WTC11 (cell line): ENCODE results near the gene MYOD1. TPM values are rescaled to one million over a fixed set of nuclear protein-coding genes. Genes with fewer than 3 reads are reported as not detected.

ENCODE experiments used
- ATAC-seq: fragments of 200-7000 bp; cut with Tn5 transposase; 2 replicates; pipeline ENCODE4 v1.10.0; 2021; ENCODE audit warnings: mild to moderate bottlenecking, moderate library complexity
- CTCF ChIA-PET: fragments of 300-600 bp; sonication (Branson Sonifier 250); formaldehyde crosslinking; loops from one replicate; lab custom pipeline; 2021; ENCODE audit warnings: antibody characterized with exemption; lab: Charles Lee
- POLR2A ChIA-PET: fragments of 350-600 bp; sonication (Branson Sonifier 250); formaldehyde crosslinking; loops from one replicate; lab custom pipeline; 2021; ENCODE audit warnings: antibody characterized with exemption; lab: Charles Lee
- DNase-seq: peaks from one replicate; pipeline ENCODE4 v3.0.0; 2021; ENCODE audit warnings: low spot score
- H3K27ac Mint-ChIP-seq: 2 replicates; pipeline ENCODE4 v1.8.0; 2021; ENCODE audit warnings: mixed read lengths
- H3K27me3 Mint-ChIP-seq: 2 replicates; pipeline ENCODE4 v1.8.0; 2021; ENCODE audit warnings: low read depth, mild to moderate bottlenecking, moderate library complexity, mixed read lengths
- H3K36me3 Mint-ChIP-seq: 2 replicates; pipeline ENCODE4 v1.8.0; 2021; ENCODE audit warnings: mixed read lengths
- H3K4me1 Mint-ChIP-seq: 2 replicates; pipeline ENCODE4 v1.8.0; 2022; ENCODE audit warnings: mixed read lengths
- H3K4me3 Mint-ChIP-seq: 2 replicates; pipeline ENCODE4 v1.8.0; 2021; ENCODE audit warnings: mild to moderate bottlenecking, moderate library complexity, mixed read lengths
- H3K9me3 Mint-ChIP-seq: 2 replicates; pipeline ENCODE4 v1.8.0; 2021; ENCODE audit warnings: mixed read lengths
- ATF2 ChIP-seq: sonication (generic); formaldehyde crosslinking; IDR thresholded peaks from 2 replicates; pipeline ENCODE4 v1.8.1; 2022; ENCODE audit warnings: low read depth, missing genetic modification reagents, borderline replicate concordance
- CREB1 ChIP-seq: sonication (generic); formaldehyde crosslinking; IDR thresholded peaks from 2 replicates; pipeline ENCODE4 v1.8.0; 2023; ENCODE audit warnings: mild to moderate bottlenecking, missing genetic modification reagents
- ESRRA ChIP-seq: sonication (generic); formaldehyde crosslinking; IDR thresholded peaks from 2 replicates; pipeline ENCODE4 v1.8.1; 2022; ENCODE audit warnings: mild to moderate bottlenecking, missing genetic modification reagents, borderline replicate concordance
- GRHL2 ChIP-seq: fragments of 250-450 bp; sonication (Bioruptor Pico); IDR thresholded peaks from 2 replicates; pipeline ENCODE4 v1.8.0; 2022; ENCODE audit warnings: mild to moderate bottlenecking, moderate library complexity; ENCODE audit not compliant: insufficient replicate concordance, severe bottlenecking
- NR1H2 ChIP-seq: sonication (generic); formaldehyde crosslinking; IDR thresholded peaks from 2 replicates; pipeline ENCODE4 v1.9.0; 2021; ENCODE audit warnings: mild to moderate bottlenecking, moderate library complexity, missing genetic modification reagents
- PREB ChIP-seq: sonication (generic); formaldehyde crosslinking; IDR thresholded peaks from 2 replicates; pipeline ENCODE4 v1.8.1; 2022; ENCODE audit warnings: mild to moderate bottlenecking, missing genetic modification reagents, moderate library complexity, borderline replicate concordance
- RORB ChIP-seq: fragments of 250-450 bp; sonication (Bioruptor Pico); IDR thresholded peaks from 2 replicates; pipeline ENCODE4 v1.9.0; 2021; ENCODE audit warnings: mild to moderate bottlenecking
- TCF7 ChIP-seq: sonication (generic); formaldehyde crosslinking; IDR thresholded peaks from 2 replicates; pipeline ENCODE4 v1.8.0; 2022; ENCODE audit warnings: mild to moderate bottlenecking, low read depth, missing genetic modification reagents, moderate library complexity
- ZNF317 ChIP-seq: sonication (generic); formaldehyde crosslinking; IDR thresholded peaks from 2 replicates; pipeline ENCODE4 v1.8.1; 2023; ENCODE audit warnings: low read depth, mild to moderate bottlenecking, moderate library complexity, missing genetic modification reagents, borderline replicate concordance
- ZNF423 ChIP-seq: fragments of 250-450 bp; sonication (Bioruptor Pico); IDR thresholded peaks from 2 replicates; pipeline ENCODE4 v2.1.2; 2022; ENCODE audit warnings: mild to moderate bottlenecking, moderate library complexity
- total RNA-seq: library from RNA; stranded (reverse); gene quantifications from 3 replicates; pipeline ENCODE4 v1.2.3, GENCODE V29; 2021
- TF ChIP-seq, protein P1 (sequence below): sonication (generic); formaldehyde crosslinking; IDR thresholded peaks from 2 replicates; pipeline ENCODE4 v1.8.1; 2023; ENCODE audit warnings: mild to moderate bottlenecking, missing genetic modification reagents, moderate library complexity
- TF ChIP-seq, protein P2 (sequence below): sonication (generic); formaldehyde crosslinking; IDR thresholded peaks from 2 replicates; pipeline ENCODE4 v1.8.1; 2023; ENCODE audit warnings: mild to moderate bottlenecking, missing genetic modification reagents, moderate library complexity
- TF ChIP-seq, protein P3 (sequence below): fragments of 250-450 bp; sonication (Bioruptor Pico); IDR thresholded peaks from 2 replicates; pipeline ENCODE4 v1.9.0; 2021; ENCODE audit warnings: moderate library complexity, mild to moderate bottlenecking, inconsistent platforms, borderline replicate concordance
- TF ChIP-seq, protein P4 (sequence below): fragments of 250-450 bp; sonication (Bioruptor Pico); IDR thresholded peaks from 2 replicates; pipeline ENCODE4 v1.9.0; 2021; ENCODE audit warnings: mild to moderate bottlenecking, borderline replicate concordance

Gene MYOD1
- total RNA-seq, 1 experiment from 2014 or later, result not detected

- no peaks in the 10 kb centered on the region for H3K36me3 Mint-ChIP-seq
- DNase-seq (no peak), ATAC-seq (no peak)
- H3K27ac Mint-ChIP-seq, result no peak overlapping the region
- TF ChIP-seq, protein P1, sequence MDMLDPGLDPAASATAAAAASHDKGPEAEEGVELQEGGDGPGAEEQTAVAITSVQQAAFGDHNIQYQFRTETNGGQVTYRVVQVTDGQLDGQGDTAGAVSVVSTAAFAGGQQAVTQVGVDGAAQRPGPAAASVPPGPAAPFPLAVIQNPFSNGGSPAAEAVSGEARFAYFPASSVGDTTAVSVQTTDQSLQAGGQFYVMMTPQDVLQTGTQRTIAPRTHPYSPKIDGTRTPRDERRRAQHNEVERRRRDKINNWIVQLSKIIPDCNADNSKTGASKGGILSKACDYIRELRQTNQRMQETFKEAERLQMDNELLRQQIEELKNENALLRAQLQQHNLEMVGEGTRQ, result no peak
- TF ChIP-seq ESRRA (CRISPR knock-in tag) (no peak), ZNF317 (no peak), GRHL2 (CRISPR knock-in tag) (no peak), ZNF423 (CRISPR knock-in tag) (no peak), ATF2 (no peak)
- TF ChIP-seq, protein P2, sequence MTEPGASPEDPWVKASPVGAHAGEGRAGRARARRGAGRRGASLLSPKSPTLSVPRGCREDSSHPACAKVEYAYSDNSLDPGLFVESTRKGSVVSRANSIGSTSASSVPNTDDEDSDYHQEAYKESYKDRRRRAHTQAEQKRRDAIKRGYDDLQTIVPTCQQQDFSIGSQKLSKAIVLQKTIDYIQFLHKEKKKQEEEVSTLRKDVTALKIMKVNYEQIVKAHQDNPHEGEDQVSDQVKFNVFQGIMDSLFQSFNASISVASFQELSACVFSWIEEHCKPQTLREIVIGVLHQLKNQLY (CRISPR knock-in tag), result no peak
- CTCF ChIA-PET, result interaction anchor here (1.2 to 3.1 kb wide), 8 partner anchors 10 to 232 kb away, joined by 3 to 21 read pairs (median 9); no protein-coding TSS in a partner anchor
- H3K9me3 Mint-ChIP-seq, result no peaks in the 10 kb centered on the region
- POLR2A ChIA-PET, result no interaction called here
- no peak overlapping the region for H3K4me3 Mint-ChIP-seq
- peaks cover 8% of the 10 kb centered on the region for H3K4me1 Mint-ChIP-seq
- no peaks in the 10 kb centered on the region; the same call in 1 of the 2 replicates for H3K27me3 Mint-ChIP-seq
These were observed 21.4 kb downstream of the MYOD1 start for GRCh38 chr11:17740649-17741235.

GRCh38 chr11:17741487-17741886 is 22.1 kb downstream of the MYOD1 start:
- TF ChIP-seq RORB (CRISPR knock-in tag) (no peak), PREB (CRISPR knock-in tag) (no peak)
- TF ChIP-seq, protein P3, sequence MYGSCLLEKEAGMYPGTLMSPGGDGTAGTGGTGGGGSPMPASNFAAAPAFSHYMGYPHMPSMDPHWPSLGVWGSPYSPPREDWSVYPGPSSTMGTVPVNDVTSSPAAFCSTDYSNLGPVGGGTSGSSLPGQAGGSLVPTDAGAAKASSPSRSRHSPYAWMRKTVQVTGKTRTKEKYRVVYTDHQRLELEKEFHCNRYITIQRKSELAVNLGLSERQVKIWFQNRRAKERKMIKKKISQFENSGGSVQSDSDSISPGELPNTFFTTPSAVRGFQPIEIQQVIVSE, result no peak
- no peak overlapping the region for H3K27ac Mint-ChIP-seq
- H3K36me3 Mint-ChIP-seq, result no peaks in the 10 kb centered on the region
- no peaks in the 10 kb centered on the region; the same call in 1 of the 2 replicates for H3K27me3 Mint-ChIP-seq
- no peak for DNase-seq
- ChIA-PET CTCF (interaction anchor here (1.0 to 1.7 kb wide), 6 partner anchors 10 to 232 kb away, joined by 3 to 11 read pairs (median 4); no protein-coding TSS in a partner anchor), POLR2A (no interaction called here)
- peaks cover 8% of the 10 kb centered on the region for H3K4me1 Mint-ChIP-seq
- no peak overlapping the region for H3K4me3 Mint-ChIP-seq
- ATAC-seq, result no peak
- H3K9me3 Mint-ChIP-seq, result no peaks in the 10 kb centered on the region

- Mint-ChIP-seq H3K27ac (no peak overlapping the region), H3K4me3 (no peak overlapping the region)
These were observed 22.6 kb downstream of the MYOD1 start for GRCh38 chr11:17742019-17742418.

More at GRCh38 chr11:17742019-17742418, 22.6 kb downstream of the MYOD1 start:
- Mint-ChIP-seq H3K36me3 (no peaks in the 10 kb centered on the region), H3K27me3 (no peaks in the 10 kb centered on the region; the same call in 1 of the 2 replicates), H3K9me3 (no peaks in the 10 kb centered on the region), H3K4me1 (peaks cover 5% of the 10 kb centered on the region)
- DNase-seq, result no peak
- CTCF ChIA-PET, result interaction anchor here (1.0 to 1.7 kb wide), 5 partner anchors 11 to 231 kb away, joined by 3 to 11 read pairs (median 4); no protein-coding TSS in a partner anchor
- POLR2A ChIA-PET, result no interaction called here
- no peak for TF ChIP-seq TCF7
- TF ChIP-seq ZNF423 (CRISPR knock-in tag), result no peak
- TF ChIP-seq RORB (CRISPR knock-in tag), result no peak
- TF ChIP-seq NR1H2, result no peak
- TF ChIP-seq CREB1 (CRISPR knock-in tag), result no peak
- no peak for TF ChIP-seq GRHL2 (CRISPR knock-in tag)
- TF ChIP-seq, protein P4, sequence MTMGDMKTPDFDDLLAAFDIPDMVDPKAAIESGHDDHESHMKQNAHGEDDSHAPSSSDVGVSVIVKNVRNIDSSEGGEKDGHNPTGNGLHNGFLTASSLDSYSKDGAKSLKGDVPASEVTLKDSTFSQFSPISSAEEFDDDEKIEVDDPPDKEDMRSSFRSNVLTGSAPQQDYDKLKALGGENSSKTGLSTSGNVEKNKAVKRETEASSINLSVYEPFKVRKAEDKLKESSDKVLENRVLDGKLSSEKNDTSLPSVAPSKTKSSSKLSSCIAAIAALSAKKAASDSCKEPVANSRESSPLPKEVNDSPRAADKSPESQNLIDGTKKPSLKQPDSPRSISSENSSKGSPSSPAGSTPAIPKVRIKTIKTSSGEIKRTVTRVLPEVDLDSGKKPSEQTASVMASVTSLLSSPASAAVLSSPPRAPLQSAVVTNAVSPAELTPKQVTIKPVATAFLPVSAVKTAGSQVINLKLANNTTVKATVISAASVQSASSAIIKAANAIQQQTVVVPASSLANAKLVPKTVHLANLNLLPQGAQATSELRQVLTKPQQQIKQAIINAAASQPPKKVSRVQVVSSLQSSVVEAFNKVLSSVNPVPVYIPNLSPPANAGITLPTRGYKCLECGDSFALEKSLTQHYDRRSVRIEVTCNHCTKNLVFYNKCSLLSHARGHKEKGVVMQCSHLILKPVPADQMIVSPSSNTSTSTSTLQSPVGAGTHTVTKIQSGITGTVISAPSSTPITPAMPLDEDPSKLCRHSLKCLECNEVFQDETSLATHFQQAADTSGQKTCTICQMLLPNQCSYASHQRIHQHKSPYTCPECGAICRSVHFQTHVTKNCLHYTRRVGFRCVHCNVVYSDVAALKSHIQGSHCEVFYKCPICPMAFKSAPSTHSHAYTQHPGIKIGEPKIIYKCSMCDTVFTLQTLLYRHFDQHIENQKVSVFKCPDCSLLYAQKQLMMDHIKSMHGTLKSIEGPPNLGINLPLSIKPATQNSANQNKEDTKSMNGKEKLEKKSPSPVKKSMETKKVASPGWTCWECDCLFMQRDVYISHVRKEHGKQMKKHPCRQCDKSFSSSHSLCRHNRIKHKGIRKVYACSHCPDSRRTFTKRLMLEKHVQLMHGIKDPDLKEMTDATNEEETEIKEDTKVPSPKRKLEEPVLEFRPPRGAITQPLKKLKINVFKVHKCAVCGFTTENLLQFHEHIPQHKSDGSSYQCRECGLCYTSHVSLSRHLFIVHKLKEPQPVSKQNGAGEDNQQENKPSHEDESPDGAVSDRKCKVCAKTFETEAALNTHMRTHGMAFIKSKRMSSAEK, result no peak
- no peak for ATAC-seq
